Measurements from ENCODE around the gene CDHR5. TPM values are rescaled to one million over a fixed set of nuclear protein-coding genes. Genes with fewer than 3 reads are reported as not detected.

The CDHR5 gene
- total and polyA plus RNA-seq, 2 donors (not counting 1 experiment from before 2014, with no cell fraction given) = not detected

DNA sequence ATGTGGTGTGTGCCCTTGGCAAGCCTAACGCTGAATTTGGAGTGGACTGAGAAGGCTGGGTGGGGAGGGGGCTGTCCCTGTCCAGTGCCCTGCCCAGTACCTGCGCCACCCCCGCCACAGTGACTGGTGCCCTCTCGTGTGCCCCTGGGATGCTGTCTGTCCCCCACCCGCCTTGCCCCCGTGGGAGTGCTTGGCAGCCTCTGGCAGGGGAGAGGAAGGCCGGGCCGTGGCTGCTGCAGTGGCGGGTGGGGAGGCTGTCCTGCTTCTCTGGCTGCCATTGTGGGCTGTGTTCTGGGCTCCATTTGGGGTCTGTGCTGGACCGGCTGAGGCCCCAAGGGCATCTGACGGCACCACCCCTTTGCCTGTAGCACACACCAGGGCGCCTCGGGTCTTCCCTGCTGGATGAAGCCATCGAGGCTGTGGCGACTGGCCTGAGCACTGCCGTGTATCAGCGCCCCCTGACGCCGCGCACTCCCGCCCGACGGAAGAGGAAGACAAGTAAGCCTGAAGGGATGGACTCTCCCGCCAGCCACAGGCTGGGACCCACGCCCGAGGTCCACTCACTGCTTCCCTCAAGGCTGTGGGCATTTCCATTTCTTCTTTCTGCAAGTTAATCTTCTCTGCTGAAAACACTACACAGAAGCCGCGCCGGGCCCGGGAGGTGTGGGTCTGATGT is 26.6 kb downstream of the CDHR5 start:
- TF ChIP-seq EZH2 (IDR thresholded peaks at IDR 0.05; ENCODE audit: low read length, missing control alignments) = no peak
- TF ChIP-seq, protein P1, sequence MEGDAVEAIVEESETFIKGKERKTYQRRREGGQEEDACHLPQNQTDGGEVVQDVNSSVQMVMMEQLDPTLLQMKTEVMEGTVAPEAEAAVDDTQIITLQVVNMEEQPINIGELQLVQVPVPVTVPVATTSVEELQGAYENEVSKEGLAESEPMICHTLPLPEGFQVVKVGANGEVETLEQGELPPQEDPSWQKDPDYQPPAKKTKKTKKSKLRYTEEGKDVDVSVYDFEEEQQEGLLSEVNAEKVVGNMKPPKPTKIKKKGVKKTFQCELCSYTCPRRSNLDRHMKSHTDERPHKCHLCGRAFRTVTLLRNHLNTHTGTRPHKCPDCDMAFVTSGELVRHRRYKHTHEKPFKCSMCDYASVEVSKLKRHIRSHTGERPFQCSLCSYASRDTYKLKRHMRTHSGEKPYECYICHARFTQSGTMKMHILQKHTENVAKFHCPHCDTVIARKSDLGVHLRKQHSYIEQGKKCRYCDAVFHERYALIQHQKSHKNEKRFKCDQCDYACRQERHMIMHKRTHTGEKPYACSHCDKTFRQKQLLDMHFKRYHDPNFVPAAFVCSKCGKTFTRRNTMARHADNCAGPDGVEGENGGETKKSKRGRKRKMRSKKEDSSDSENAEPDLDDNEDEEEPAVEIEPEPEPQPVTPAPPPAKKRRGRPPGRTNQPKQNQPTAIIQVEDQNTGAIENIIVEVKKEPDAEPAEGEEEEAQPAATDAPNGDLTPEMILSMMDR (conservative IDR thresholded peaks at IDR 0.05 in 1 of 2, IDR thresholded peaks at IDR 0.05 in 1 of 2; ENCODE audit: low read depth in 1 of 2, low read length in 2 of 2) = no peak
- H3K4me1 ChIP-seq (ENCODE audit: control insufficient read depth, extremely low read depth, insufficient read depth, low read length) = no peaks in the 10 kb centered on the region
- H4K20me1 ChIP-seq (ENCODE audit: control insufficient read depth, extremely low read depth, insufficient read depth, low read length) = no peaks in the 10 kb centered on the region
- H3K36me3 ChIP-seq (ENCODE audit: control insufficient read depth, insufficient read depth, low read length) = peaks cover 34% of the 10 kb centered on the region
- H2AFZ ChIP-seq (ENCODE audit: low read length) = no peak overlapping the region
- no peak overlapping the region for H3K9ac ChIP-seq (ENCODE audit: insufficient read depth, low read length)
- no peak for DNase-seq (ENCODE audit: low read depth in 2 of 2)
- no peak overlapping the region for H3K27ac ChIP-seq (ENCODE audit: insufficient read depth, low read length)
- no peak overlapping the region for H3K4me3 ChIP-seq (replicated peaks in 1 of 4; ENCODE audit: control extremely low read depth in 1 of 4, insufficient read depth in 1 of 4, low read depth in 3 of 4, low read length in 4 of 4)
- no peaks in the 10 kb centered on the region for H3K27me3 ChIP-seq (ENCODE audit: control insufficient read depth, insufficient read depth, low read length)
- H3K79me2 ChIP-seq (ENCODE audit: control insufficient read depth, insufficient read depth, low read length) = peaks cover 8% of the 10 kb centered on the region
- H3K4me2 ChIP-seq (ENCODE audit: extremely low read depth, insufficient read depth, low read length) = no peak overlapping the region
- no peaks in the 10 kb centered on the region for H3K9me3 ChIP-seq (ENCODE audit: control insufficient read depth, insufficient read depth, low read depth, low read length)

DNA sequence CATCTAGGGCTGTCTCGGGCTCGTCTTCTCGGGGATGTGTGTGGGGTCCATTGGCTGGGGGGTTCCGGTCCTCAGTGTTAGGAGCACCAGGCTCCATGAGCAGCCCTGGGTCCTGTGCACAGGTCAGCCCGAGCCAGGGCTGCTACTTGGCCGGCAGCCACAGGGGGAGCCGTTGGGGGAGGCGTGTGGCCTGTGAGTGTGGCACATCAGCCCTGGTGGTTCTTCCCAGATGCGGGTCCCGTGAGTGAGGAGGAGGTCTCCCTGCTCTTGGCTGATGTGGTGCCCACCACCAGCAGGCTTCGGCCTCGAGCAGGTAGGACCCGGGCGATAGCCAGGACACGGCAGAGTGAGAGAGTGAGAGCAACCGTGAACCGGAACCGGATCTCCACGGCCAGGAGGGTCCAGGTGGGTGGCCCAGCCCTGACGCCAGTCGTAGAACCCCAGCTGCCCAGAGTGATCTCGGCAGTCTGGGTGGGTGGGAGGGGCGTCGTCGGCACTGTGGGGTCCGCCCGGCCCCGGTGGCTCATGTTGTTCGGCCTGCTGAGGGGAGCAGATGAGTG is 27.5 kb downstream of the CDHR5 start:
- Histone ChIP-seq H3K36me3 (ENCODE audit: control insufficient read depth, insufficient read depth, low read length) (peaks cover 42% of the 10 kb centered on the region), H3K27me3 (ENCODE audit: control insufficient read depth, insufficient read depth, low read length) (no peaks in the 10 kb centered on the region), H3K27ac (ENCODE audit: insufficient read depth, low read length) (no peak overlapping the region), H3K9me3 (ENCODE audit: control insufficient read depth, insufficient read depth, low read depth, low read length) (no peaks in the 10 kb centered on the region), H3K4me3 (replicated peaks in 1 of 4; ENCODE audit: control extremely low read depth in 1 of 4, insufficient read depth in 1 of 4, low read depth in 3 of 4, low read length in 4 of 4) (no peak overlapping the region), H3K4me1 (ENCODE audit: control insufficient read depth, extremely low read depth, insufficient read depth, low read length) (no peaks in the 10 kb centered on the region), H2AFZ (ENCODE audit: low read length) (no peak overlapping the region), H4K20me1 (ENCODE audit: control insufficient read depth, extremely low read depth, insufficient read depth, low read length) (no peaks in the 10 kb centered on the region), H3K79me2 (ENCODE audit: control insufficient read depth, insufficient read depth, low read length) (peaks cover 10% of the 10 kb centered on the region), H3K9ac (ENCODE audit: insufficient read depth, low read length) (no peak overlapping the region), H3K4me2 (ENCODE audit: extremely low read depth, insufficient read depth, low read length) (no peak overlapping the region)
- TF ChIP-seq, protein P1 (conservative IDR thresholded peaks at IDR 0.05 in 1 of 2, IDR thresholded peaks at IDR 0.05 in 1 of 2; ENCODE audit: low read depth in 1 of 2, low read length in 2 of 2) = no peak
- TF ChIP-seq EZH2 (IDR thresholded peaks at IDR 0.05; ENCODE audit: low read length, missing control alignments) = no peak
- DNase-seq (ENCODE audit: low read depth in 2 of 2) = no peak

DNA sequence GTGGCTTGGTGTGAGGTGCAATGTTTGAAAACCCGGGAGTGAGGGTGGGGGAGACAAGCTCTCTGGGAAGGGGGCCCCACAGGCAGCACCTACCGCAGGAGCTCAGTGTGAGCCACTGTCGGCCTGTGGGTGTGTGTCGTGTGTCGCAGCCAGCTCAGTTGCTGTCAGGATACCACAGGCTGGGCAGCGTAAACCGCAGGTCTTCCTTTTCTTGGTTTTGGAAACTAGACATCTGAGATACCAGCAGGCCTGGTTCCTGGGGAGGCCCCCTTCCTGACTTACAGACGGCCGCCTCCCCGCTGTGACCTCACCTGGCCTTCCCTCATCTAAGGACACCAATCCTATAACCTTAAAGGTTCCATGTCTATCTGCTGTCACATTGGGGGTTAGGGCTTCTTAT is 28.4 kb downstream of the CDHR5 start:
- no peak overlapping the region for H3K27ac ChIP-seq (ENCODE audit: insufficient read depth, low read length)
- no peaks in the 10 kb centered on the region for H3K27me3 ChIP-seq (ENCODE audit: control insufficient read depth, insufficient read depth, low read length)
- H3K9ac ChIP-seq (ENCODE audit: insufficient read depth, low read length) = no peak overlapping the region
- H3K79me2 ChIP-seq (ENCODE audit: control insufficient read depth, insufficient read depth, low read length) = peaks cover 10% of the 10 kb centered on the region
- no peak overlapping the region for H2AFZ ChIP-seq (ENCODE audit: low read length)
- peaks cover 34% of the 10 kb centered on the region for H3K36me3 ChIP-seq (ENCODE audit: control insufficient read depth, insufficient read depth, low read length)
- no peak for DNase-seq (ENCODE audit: low read depth in 2 of 2)
- H3K9me3 ChIP-seq (ENCODE audit: control insufficient read depth, insufficient read depth, low read depth, low read length) = no peaks in the 10 kb centered on the region
- H3K4me2 ChIP-seq (ENCODE audit: extremely low read depth, insufficient read depth, low read length) = no peak overlapping the region
- TF ChIP-seq EZH2 (IDR thresholded peaks at IDR 0.05; ENCODE audit: low read length, missing control alignments) = no peak
- TF ChIP-seq, protein P1 (conservative IDR thresholded peaks at IDR 0.05 in 1 of 2, IDR thresholded peaks at IDR 0.05 in 1 of 2; ENCODE audit: low read depth in 1 of 2, low read length in 2 of 2) = no peak
- no peak overlapping the region for H3K4me3 ChIP-seq (replicated peaks in 1 of 4; ENCODE audit: control extremely low read depth in 1 of 4, insufficient read depth in 1 of 4, low read depth in 3 of 4, low read length in 4 of 4)
- no peaks in the 10 kb centered on the region for H3K4me1 ChIP-seq (ENCODE audit: control insufficient read depth, extremely low read depth, insufficient read depth, low read length)
- no peaks in the 10 kb centered on the region for H4K20me1 ChIP-seq (ENCODE audit: control insufficient read depth, extremely low read depth, insufficient read depth, low read length)

All from fibroblast of lung (primary cell).